ENCODE measurements around the gene RILPL2.
"Not testable (repeated sequence)": the region's sequence is repeated elsewhere in the genome, so short reads cannot be mapped to it uniquely, and the experiment has no call there.

RILPL2 gene

DNA sequence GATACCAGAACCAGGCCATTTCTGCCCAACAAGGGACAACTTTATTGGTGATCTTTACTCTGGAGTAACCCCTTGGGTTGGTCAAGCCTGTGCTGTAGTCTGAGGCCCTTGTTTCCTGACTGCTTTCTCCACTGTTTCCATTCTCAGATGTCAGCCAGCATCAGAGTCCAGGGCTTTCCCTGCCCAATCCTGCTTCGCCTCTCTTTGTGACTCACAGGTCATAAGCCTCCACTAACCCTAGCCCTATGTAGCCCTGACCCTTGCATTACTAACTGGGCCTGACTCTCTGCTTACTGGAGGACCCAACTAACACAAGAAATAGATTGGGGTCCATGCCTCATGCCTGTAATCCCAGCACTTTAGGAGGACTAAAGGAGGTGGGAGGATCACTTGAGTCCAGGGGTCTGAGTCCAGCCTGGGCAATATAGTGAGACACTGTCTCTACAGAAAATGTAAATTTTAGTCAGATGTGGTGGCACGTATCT lies 12.8 kb upstream of the RILPL2 start:
- DNase-seq = no peak

- no peak for DNase-seq
Measured at GRCh38 chr12:123446333-123446713, 9.8 kb upstream of the RILPL2 start.

DNA sequence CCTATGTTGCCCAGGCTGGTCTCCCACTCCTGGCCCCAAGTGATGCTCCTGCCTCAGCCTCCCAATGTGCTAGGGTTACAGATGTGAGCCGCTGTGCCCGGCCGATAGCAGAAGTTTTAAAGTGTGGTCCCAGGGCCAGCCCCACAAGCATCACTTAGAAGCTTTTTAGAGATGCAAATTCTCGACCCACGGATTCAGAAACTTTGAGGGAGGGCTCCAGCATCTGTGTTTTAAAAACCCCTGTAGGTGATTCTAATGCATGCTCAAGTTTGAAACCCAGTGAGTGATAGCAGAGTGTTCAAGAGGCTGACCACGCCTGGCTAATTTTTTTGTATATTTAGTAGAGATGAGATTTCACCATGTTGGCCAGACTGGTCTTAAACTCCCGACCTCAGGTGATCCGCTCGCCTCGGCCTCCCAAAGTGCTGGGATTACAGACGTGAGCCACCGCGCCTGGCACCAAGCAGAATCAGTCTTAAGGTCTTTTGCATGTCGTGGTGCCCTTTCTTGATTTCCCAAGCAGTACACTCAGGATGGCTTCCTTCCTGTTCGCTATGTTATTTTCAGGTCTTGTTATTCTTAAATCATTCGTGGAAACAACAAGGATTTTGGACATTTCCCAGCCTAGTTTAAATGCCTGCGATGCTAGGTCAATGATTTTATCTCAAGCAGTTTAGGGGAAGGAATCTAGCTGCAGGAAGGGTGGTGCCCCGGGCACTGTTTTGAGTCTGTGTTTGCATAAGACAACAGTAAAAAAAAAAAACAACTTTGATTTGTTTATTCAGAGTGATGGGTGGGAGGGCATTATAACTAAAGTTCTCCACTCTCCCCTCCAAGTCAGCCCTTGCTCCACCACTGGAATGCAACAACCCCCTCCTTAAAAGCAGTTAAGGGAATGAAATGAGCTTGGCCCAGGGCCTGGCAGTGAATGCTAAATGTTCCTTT lies 9.2 kb upstream of the RILPL2 start:
- no peak for DNase-seq

DNA sequence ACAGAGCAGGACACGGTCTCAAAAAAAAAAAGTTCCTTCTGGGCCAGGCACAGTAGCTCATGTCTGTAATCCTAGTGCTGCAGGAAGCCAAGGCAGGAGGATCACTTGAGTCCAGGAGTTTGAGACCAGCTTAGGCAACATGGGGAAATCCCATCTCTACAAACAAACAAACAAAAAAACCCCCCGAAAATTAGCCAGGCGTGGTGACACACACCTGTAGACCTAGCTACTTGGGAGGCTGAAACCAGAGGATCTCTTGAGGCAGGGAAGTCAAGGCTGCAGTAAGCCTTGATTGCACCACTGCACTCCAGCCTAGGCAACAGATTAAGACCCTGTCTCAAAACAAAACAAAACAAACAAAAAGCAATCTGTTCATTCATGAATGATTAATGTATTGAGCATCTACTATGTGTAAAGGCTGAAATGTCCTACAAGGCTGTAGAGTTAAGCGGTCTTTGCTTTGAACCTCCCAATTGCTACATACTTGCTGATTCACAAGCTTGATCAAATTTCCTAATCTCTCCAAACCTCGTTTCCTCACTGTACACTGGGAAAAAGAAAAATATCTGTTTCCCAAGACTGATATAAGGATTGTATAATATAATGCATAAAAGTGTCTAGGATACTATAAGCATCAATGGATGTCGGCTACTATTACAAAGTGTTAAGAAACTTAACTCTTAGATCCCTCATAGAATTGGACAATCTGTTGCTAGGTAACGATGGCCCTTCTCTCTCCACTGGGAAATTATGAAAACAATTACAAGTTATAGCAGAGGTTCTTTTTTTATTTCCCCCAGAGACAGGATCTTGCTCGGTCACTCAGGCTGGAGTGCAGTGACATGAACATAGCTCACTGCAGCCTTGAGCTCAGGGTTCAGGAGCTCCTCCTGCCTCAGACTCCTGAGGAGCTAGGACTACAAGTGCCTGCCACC lies 7.9 kb upstream of the RILPL2 start:
- DNase-seq = no peak

DNA sequence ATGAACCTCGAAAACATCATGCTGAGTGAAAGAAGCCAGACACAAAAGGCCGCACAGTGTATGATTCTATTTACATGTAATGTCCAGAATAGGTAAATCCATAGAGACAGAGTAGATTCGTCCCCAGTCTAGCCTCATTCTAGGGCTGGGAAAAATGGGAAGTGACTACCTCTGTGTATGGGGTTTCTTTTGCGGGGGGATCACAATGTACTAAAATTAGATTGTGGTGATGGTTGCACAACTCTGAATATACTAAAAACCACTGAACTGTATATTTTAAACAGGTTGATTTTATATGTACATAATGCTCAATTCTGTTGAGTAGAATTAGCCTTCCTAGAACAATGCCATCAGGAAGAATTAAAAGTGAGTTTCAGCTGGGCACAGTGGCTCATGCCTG lies 6.3 kb upstream of the RILPL2 start:
- no peak for DNase-seq

DNA sequence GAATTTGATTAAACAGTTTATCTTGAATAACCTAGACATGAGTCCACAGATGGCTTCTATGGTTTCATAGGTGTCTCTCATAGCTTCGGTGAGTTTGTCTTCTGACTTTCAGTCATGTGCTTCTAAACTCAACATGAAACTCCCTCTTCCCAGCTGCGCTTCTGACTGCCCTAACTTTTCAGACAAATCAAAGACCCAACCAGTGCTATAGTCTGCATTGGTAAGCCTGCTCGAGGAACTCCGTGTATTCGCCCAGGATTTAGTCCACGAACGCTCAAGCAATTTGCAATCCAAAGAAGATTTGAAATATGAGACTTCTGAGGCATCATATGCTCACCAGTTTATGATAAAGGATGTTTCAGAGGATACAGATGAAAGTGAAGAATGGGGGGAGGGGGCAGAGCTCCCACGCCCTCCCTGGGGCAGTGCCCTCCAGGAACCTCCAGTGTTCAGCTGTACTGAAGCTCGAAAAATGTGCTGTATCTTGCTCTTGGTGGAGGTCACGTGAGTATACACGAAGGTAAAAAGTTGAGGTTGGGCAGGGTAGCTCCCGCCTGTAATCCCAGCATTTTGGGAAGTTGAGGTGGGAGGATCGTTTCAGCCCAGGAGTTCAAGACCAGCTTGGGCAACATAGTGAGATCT lies 5.2 kb upstream of the RILPL2 start:
- DNase-seq = no peak

DNA sequence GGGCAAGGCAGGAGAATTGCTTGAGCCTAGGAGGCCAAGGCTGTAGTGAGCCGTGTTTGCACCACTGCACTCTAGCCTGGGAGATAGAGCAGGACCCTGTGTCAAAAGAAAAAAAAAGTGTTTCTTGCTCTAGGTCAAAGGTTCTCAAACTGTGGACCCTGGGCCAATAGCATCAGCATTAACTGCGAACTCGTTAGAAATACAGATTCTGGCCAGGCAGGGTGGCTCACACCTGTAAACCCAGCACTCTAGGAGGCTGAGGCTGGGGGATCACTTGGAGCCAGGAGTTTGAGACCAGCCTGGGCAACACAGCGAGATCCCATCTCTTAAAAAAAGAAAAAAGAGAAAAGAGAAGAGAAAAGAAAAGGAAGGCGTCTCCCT lies 858 bp downstream of the RILPL2 start:
- no peak for DNase-seq

- DNase-seq = no peak
Measured at GRCh38 chr12:123433615-123434014, 2.9 kb downstream of the RILPL2 start.

DNA sequence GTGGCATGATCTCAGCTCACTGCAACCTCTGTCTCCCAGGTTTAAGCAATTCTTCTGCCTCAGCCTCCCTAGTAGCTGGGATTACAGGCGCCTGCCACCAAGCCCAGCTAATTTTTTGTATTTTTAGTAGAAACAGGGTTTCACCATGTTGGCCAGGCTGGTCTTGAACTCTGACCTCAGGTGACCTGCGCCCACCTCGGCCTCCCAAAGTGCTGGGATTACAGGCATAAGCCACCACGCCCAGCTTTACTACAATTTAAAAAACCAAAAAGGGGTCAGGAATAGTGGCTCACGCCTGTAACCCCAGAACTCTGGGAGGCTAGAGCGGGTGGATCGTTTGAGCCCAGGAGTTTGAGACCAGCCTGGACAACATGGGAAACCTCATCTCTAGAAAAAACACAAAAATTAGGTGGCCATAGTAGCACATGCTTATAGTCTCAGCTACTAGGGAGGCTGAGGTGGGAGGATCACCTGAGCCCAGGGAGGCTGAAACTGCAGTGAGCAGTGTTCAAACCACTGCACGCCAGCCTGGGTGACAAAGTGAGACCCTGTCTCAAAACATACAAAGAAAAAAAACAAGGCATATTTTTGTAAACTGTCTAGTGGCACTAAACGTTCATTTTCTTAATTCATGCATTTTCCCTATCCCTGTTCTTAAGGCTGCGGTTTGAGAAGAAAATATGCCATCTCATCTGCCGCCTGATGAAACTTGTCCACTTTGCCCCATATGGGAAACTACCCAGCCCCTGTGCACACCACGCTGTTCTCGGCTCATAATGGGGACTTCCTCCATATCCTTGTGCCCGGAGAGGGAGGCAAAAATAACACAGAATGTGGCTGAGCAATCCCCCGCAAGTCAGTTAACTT lies 4.3 kb downstream of the RILPL2 start:
- DNase-seq = not testable (repeated sequence)

GRCh38 chr12:123429101-123429500 lies 7.4 kb downstream of the RILPL2 start:
- DNase-seq = not testable (repeated sequence)

- no peak for DNase-seq
Measured at GRCh38 chr12:123428591-123428990, 7.9 kb downstream of the RILPL2 start.

DNA sequence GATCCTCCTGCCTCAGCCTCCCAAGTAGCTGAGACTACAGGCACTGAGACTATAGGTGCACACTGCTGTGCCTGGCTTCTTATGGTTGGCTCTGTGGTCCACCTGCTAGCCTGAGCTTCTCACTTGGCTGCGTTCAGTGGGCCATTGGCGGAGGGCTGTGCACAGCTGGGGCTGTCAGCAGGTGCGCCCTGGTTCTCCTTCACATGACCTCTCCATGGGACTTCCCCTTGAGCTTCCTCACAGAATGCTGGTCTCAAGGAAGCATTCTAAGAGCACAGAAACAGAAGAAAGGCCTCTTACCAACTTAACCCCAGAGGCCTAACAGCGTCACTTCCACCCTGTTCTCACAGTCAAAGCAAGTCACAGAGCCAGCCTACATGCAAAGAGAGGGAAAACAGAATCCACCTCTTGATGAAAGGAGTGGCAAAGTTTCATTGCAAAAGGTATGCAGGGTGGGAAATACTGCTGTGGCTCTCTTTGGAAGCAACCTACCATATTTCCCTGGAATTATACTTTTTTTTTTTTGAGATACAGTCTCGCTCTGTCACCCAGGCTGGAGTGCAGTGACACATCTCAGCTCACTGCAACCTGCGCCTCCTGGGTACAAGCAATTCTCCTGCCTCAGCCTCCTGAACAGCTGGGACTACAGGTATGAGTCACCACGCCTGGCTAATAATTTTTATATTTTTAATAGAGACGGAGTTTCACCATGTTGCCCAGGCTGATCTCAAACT lies 9.3 kb downstream of the RILPL2 start:
- no peak for DNase-seq

DNA sequence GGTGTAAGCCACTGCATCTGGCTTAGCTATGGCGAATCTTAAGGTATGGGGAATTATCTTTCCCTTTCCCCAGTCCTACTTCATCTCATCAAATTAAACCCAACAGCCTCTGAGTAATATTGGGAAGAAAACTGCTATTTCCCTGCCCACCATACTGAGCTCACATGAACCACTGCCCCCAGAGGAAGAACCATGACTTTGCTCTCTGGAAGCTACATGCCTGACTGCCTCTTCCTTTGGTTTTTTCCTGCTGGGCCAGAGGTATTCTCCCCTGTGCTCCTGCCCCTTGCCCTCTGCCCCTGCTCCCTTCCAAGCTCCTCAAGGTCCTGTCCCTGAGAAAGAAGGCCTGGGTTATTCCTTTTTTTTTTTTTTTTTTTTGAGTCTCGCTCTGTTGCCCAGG lies 15.2 kb downstream of the RILPL2 start:
- DNase-seq = no peak

GRCh38 chr12:123410041-123410412 lies 26.5 kb downstream of the RILPL2 start:
- no peak for DNase-seq

DNA sequence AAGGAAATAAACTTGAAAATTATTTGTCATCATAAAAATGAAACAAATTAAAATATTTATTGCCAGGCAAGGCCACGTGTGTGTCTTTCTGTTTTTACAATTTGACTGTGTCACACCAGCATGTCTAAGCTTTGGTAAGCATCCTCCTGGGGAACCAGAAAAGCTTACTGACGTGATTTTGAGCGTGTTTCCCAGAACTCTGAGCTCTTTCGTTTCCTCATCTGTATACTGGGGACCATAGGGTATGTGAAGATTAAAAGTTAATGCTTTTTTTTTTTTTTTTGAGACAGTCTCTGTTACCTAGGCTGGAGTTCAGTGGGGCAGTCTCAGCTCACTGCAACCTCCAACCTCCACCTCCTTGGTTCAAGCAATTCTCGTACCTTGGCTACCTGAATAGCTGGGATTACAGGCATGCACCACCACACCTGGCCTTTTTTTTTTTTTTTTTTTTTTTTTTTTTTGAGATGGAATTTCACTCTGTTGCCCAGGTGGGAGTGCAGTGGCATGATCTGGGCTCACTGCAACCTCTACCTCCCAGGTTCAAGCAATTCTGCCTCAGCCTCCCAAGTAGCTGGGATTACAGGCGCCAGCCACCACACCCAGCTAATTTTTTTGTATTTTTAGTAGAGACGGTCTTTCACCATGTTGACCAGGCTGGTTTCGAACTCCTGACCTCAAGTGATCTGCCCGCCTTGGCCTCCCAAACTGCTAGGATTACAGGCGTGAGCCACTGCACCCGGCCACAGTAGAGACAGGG lies 27.0 kb downstream of the RILPL2 start:
- DNase-seq = not testable (repeated sequence)

- not testable (repeated sequence) for DNase-seq
Measured at GRCh38 chr12:123408619-123409018, 27.9 kb downstream of the RILPL2 start.

- not testable (repeated sequence) for DNase-seq
Measured at GRCh38 chr12:123407934-123408333, 28.6 kb downstream of the RILPL2 start.

- DNase-seq = not testable (repeated sequence)
Measured at GRCh38 chr12:123407269-123407668, 29.2 kb downstream of the RILPL2 start.

DNA sequence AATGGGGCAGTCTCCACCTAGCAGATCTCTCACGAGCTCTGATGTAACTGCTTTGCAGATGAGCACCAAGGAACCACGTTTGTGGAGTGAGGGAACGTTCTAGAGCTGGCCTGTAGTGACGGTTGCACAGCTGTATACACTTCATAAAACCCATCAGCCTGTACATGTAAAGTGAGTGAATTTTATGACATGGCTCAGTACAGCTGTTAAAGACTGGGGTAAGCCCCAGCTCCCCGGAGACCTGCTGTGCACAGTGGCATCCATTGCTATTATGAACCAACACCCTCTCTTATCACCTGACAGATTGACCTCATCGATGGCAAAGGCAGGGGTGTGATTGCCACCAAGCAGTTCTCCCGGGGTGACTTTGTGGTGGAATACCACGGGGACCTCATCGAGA lies 31.9 kb downstream of the RILPL2 start:
- no peak for DNase-seq
